Keratinocyte (primary cell): ENCODE results near the gene SELENOS. TPM values are rescaled to one million over a fixed set of nuclear protein-coding genes. Genes with fewer than 3 reads are reported as not detected.

ENCODE experiments used
- DNase-seq: peaks from one replicate; pipeline ENCODE4 v3.0.0-alpha.2; 2011; ENCODE audit warnings: low read depth, missing footprints, low spot score
- FAIRE-seq: peaks from 2 replicates; lab custom pipeline; 2011; peaks lifted over from hg19 to GRCh38; lab: Jason Lieb, UNC
- H2AFZ ChIP-seq: 2 replicates; pipeline ENCODE4 v1.6.0; 2012; ENCODE audit warnings: low read length, control low read depth, inconsistent platforms; ENCODE audit not compliant: control insufficient read depth
- H3K27ac ChIP-seq: 2 replicates; pipeline ENCODE4 v1.5.1; 2011; ENCODE audit warnings: low read length; ENCODE audit not compliant: control insufficient read depth, insufficient read depth
- H3K27me3 ChIP-seq: 3 replicates; pipeline ENCODE4 v1.6.0; 2011; ENCODE audit warnings: low read length; ENCODE audit not compliant: control insufficient read depth, insufficient read depth; ENCODE audit errors: extremely low read depth
- H3K36me3 ChIP-seq, 2 experiments: 2 replicates in 1 of 2; 3 replicates in 1 of 2; pipeline ENCODE4 v1.5.1; 2011; ENCODE audit warnings: low read length in 2 of 2, mild to moderate bottlenecking in 1 of 2; ENCODE audit not compliant: control insufficient read depth in 2 of 2, insufficient read depth in 2 of 2; ENCODE audit errors: extremely low read depth in 1 of 2
- H3K4me1 ChIP-seq: 3 replicates; pipeline ENCODE4 v1.5.1; 2011; ENCODE audit warnings: low read length; ENCODE audit not compliant: control insufficient read depth, insufficient read depth; ENCODE audit errors: extremely low read depth
- H3K4me2 ChIP-seq: 3 replicates; pipeline ENCODE4 v1.6.0; 2011; ENCODE audit warnings: low read depth, low read length; ENCODE audit not compliant: control insufficient read depth, insufficient read depth; ENCODE audit errors: extremely low read depth
- H3K4me3 ChIP-seq, 3 experiments: fragments of 200-600 bp in 1 of 3; sonication (generic) in 1 of 3; 2 replicates in 2 of 3; 3 replicates in 1 of 3; pipeline ENCODE4 v1.5.1; 2011 to 2016; ENCODE audit warnings: low read length in 3 of 3, mild to moderate bottlenecking in 3 of 3, control low read depth in 2 of 3, inconsistent platforms in 1 of 3, low read depth in 1 of 3, mixed read lengths in 1 of 3, mixed run types in 1 of 3, moderate library complexity in 1 of 3; ENCODE audit not compliant: control insufficient read depth in 2 of 3, insufficient read depth in 2 of 3; ENCODE audit errors: extremely low read depth in 1 of 3
- H3K79me2 ChIP-seq: 2 replicates; pipeline ENCODE4 v1.6.0; 2012; ENCODE audit warnings: low read length; ENCODE audit not compliant: control insufficient read depth, insufficient read depth
- H3K9ac ChIP-seq: 3 replicates; pipeline ENCODE4 v1.6.0; 2011; ENCODE audit warnings: low read length; ENCODE audit not compliant: control insufficient read depth, insufficient read depth; ENCODE audit errors: extremely low read depth
- H3K9me1 ChIP-seq: 3 replicates; pipeline ENCODE4 v1.6.0; 2011; ENCODE audit warnings: low read length; ENCODE audit not compliant: control insufficient read depth, insufficient read depth; ENCODE audit errors: extremely low read depth
- H3K9me3 ChIP-seq: 2 replicates; pipeline ENCODE4 v1.5.1; 2012; ENCODE audit warnings: low read depth, low read length; ENCODE audit not compliant: control insufficient read depth
- H4K20me1 ChIP-seq: 3 replicates; pipeline ENCODE4 v1.6.0; 2011; ENCODE audit warnings: low read length; ENCODE audit not compliant: control insufficient read depth, insufficient read depth; ENCODE audit errors: extremely low read depth
- EZH2 ChIP-seq: IDR thresholded peaks from one replicate; pipeline ENCODE4 v1.6.1; 2012; ENCODE audit warnings: inconsistent platforms, mild to moderate bottlenecking, low read length, moderate library complexity
- dilution Hi-C: fragments of 300-500 bp; cut with MboI; formaldehyde crosslinking; loops from one replicate; pipeline ENCODE4 v1.7.0; 2020; ENCODE audit warnings: low sequenced_read_pairs; ENCODE audit not compliant: extremely low pct_ligation_motif_present
- polyA plus RNA-seq, 5 experiments: library from polyadenylated mRNA; depleted of rRNA in 3 of 5; stranded (reverse) in 3 of 5; stranded (forward) in 1 of 5; unstranded in 1 of 5; fragments of >200 nt; gene quantifications; 1 replicate in 1 of 5; 2 replicates in 3 of 5; 3 replicates in 1 of 5; pipeline versions ENCODE4 v1.2.1 to v1.2.3, GENCODE V29; 2011 to 2012; ENCODE audit warnings: missing spikeins in 2 of 5, low read depth in 1 of 5, low replicate concordance in 1 of 5
- TF ChIP-seq, protein P1 (sequence below), 3 experiments: IDR thresholded peaks in 1 of 3; conservative IDR thresholded peaks in 1 of 3; optimal IDR thresholded peaks in 1 of 3; 2 replicates in 2 of 3; 3 replicates in 1 of 3; pipeline versions ENCODE3 to v1.5.1; 2011; ENCODE audit warnings: low read length in 3 of 3, mild to moderate bottlenecking in 3 of 3, moderate library complexity in 2 of 3, control low read depth in 1 of 3, inconsistent platforms in 1 of 3; ENCODE audit not compliant: insufficient read depth in 2 of 3; ENCODE audit errors: extremely low read depth in 1 of 3

Gene SELENOS
- polyA plus RNA-seq, 1 donor (not counting 4 experiments of a cell fraction or from before 2014, with no cell fraction given): 82.2 TPM

GRCh38 chr15:101322854-101323477, 45.7 kb upstream of the SELENOS start:
- no peak for TF ChIP-seq EZH2
- TF ChIP-seq, protein P1, sequence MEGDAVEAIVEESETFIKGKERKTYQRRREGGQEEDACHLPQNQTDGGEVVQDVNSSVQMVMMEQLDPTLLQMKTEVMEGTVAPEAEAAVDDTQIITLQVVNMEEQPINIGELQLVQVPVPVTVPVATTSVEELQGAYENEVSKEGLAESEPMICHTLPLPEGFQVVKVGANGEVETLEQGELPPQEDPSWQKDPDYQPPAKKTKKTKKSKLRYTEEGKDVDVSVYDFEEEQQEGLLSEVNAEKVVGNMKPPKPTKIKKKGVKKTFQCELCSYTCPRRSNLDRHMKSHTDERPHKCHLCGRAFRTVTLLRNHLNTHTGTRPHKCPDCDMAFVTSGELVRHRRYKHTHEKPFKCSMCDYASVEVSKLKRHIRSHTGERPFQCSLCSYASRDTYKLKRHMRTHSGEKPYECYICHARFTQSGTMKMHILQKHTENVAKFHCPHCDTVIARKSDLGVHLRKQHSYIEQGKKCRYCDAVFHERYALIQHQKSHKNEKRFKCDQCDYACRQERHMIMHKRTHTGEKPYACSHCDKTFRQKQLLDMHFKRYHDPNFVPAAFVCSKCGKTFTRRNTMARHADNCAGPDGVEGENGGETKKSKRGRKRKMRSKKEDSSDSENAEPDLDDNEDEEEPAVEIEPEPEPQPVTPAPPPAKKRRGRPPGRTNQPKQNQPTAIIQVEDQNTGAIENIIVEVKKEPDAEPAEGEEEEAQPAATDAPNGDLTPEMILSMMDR (optimal IDR thresholded peaks at IDR 0.05 in 1 of 3, IDR thresholded peaks at IDR 0.05 in 1 of 3, conservative IDR thresholded peaks at IDR 0.05 in 1 of 3; ENCODE audit: extremely low read depth in 1 of 3, insufficient read depth in 2 of 3, low read length in 3 of 3): no peak
- H3K9me3 ChIP-seq: no peaks in the 10 kb centered on the region
- H3K27me3 ChIP-seq: no peaks in the 10 kb centered on the region
- H3K36me3 ChIP-seq: peaks cover 0 to 3% of the 10 kb centered on the region in 2 experiments
- DNase-seq: no peak
- no peak overlapping the region for H3K4me3 ChIP-seq
- dilution Hi-C loops: no loop called here
- FAIRE-seq: no peak
- H3K9me1 ChIP-seq: no peaks in the 10 kb centered on the region
- no peak overlapping the region for H3K27ac ChIP-seq
- no peak overlapping the region for H2AFZ ChIP-seq
- no peak overlapping the region for H3K9ac ChIP-seq
- no peak overlapping the region for H3K4me2 ChIP-seq
- no peaks in the 10 kb centered on the region for H4K20me1 ChIP-seq
- H3K4me1 ChIP-seq: peaks cover 12% of the 10 kb centered on the region
- no peaks in the 10 kb centered on the region for H3K79me2 ChIP-seq

- peaks cover 14% of the 10 kb centered on the region for H3K4me1 ChIP-seq
- no peaks in the 10 kb centered on the region for H3K27me3 ChIP-seq
- no peaks in the 10 kb centered on the region for H3K9me3 ChIP-seq
- no peaks in the 10 kb centered on the region for H4K20me1 ChIP-seq
- H3K36me3 ChIP-seq: peaks cover 0 to 3% of the 10 kb centered on the region in 2 experiments
- no peak overlapping the region for H3K9ac ChIP-seq
- H3K27ac ChIP-seq: no peak overlapping the region
- H3K4me2 ChIP-seq: no peak overlapping the region
- no peak for DNase-seq
- dilution Hi-C loops: no loop called here
- no peaks in the 10 kb centered on the region for H3K9me1 ChIP-seq
- FAIRE-seq: no peak
- no peak overlapping the region for H3K4me3 ChIP-seq
- TF ChIP-seq, protein P1 (optimal IDR thresholded peaks at IDR 0.05 in 1 of 3, IDR thresholded peaks at IDR 0.05 in 1 of 3, conservative IDR thresholded peaks at IDR 0.05 in 1 of 3; ENCODE audit: extremely low read depth in 1 of 3, insufficient read depth in 2 of 3, low read length in 3 of 3): no peak
- no peak for TF ChIP-seq EZH2
- no peaks in the 10 kb centered on the region for H3K79me2 ChIP-seq
- H2AFZ ChIP-seq: no peak overlapping the region
Measured at GRCh38 chr15:101322016-101322695, 44.9 kb upstream of the SELENOS start.
